Endothelial cell of umbilical vein (primary cell): ENCODE measurements around the gene C20orf202. TPM values are rescaled to one million over a fixed set of nuclear protein-coding genes. Genes with fewer than 3 reads are reported as not detected.

Experiments
- BruUV-seq: library from RNA; stranded (reverse); fragments of 400-500 nt; replicated peaks from 2 replicates; lab custom pipeline; 2021; lab: Mats Ljungman, UMichigan
- CTCF ChIA-PET: fragments of 300-600, 350-600 bp; sonication (Branson Sonifier 250); formaldehyde crosslinking; loops from one replicate; lab custom pipeline; 2021; ENCODE audit warnings: antibody characterized with exemption, inconsistent platforms; lab: Charles Lee
- POLR2A ChIA-PET: fragments of 300-600, 350-600 bp; sonication (Branson Sonifier 250); formaldehyde crosslinking; loops from one replicate; lab custom pipeline; 2021; ENCODE audit warnings: antibody characterized with exemption, inconsistent platforms; lab: Charles Lee
- DNase-seq: peaks from one replicate; pipeline ENCODE4 v3.0.0-alpha.2; 2011; ENCODE audit warnings: low read depth, low spot score
- FAIRE-seq: peaks from 2 replicates; lab custom pipeline; 2011; peaks lifted over from hg19 to GRCh38; lab: Jason Lieb, UNC
- H2AFZ ChIP-seq: 2 replicates; pipeline ENCODE4 v1.6.0; 2012; ENCODE audit warnings: low read depth, low read length, control low read depth, inconsistent platforms
- H3K27ac ChIP-seq: 2 replicates; pipeline ENCODE4 v1.5.1; 2011; ENCODE audit warnings: low read depth, mild to moderate bottlenecking, control low read depth, low read length, moderate library complexity; ENCODE audit not compliant: insufficient read depth
- H3K27me3 ChIP-seq, 2 experiments: 2 replicates each; pipeline versions ENCODE4 v1.6.0 to v1.6.1; 2011; ENCODE audit warnings: low read length in 2 of 2, mixed read lengths in 1 of 2; ENCODE audit not compliant: control insufficient read depth in 2 of 2, insufficient read depth in 2 of 2
- H3K36me3 ChIP-seq, 2 experiments: 2 replicates in 1 of 2; 3 replicates in 1 of 2; pipeline ENCODE4 v1.5.1; 2011; ENCODE audit warnings: low read length in 2 of 2, mild to moderate bottlenecking in 1 of 2, moderate library complexity in 1 of 2; ENCODE audit not compliant: control insufficient read depth in 2 of 2, insufficient read depth in 2 of 2; ENCODE audit errors: extremely low read depth in 1 of 2
- H3K4me1 ChIP-seq: 3 replicates; pipeline ENCODE4 v1.5.1; 2011; ENCODE audit warnings: mild to moderate bottlenecking, low read length; ENCODE audit not compliant: control insufficient read depth, insufficient read depth; ENCODE audit errors: extremely low read depth
- H3K4me2 ChIP-seq: 2 replicates; pipeline ENCODE4 v1.6.1; 2011; ENCODE audit warnings: low read length, control low read depth, mixed read lengths; ENCODE audit not compliant: insufficient read depth
- H3K4me3 ChIP-seq, 3 experiments: fragments of 200-600 bp in 1 of 3; sonication (generic), shearing (Covaris generic) in 1 of 3; replicated peaks in 1 of 3; 2 replicates each; pipeline ENCODE4 v1.5.1; 2011 to 2016; ENCODE audit warnings: control low read depth in 3 of 3, low read length in 3 of 3, mild to moderate bottlenecking in 2 of 3, inconsistent platforms in 1 of 3, low read depth in 1 of 3, moderate library complexity in 1 of 3; ENCODE audit not compliant: insufficient read depth in 1 of 3
- H3K79me2 ChIP-seq: 2 replicates; pipeline ENCODE4 v1.6.0; 2012; ENCODE audit warnings: low read length, inconsistent platforms; ENCODE audit not compliant: control insufficient read depth, insufficient read depth
- H3K9ac ChIP-seq: replicated peaks from 2 replicates; pipeline ENCODE3; 2011; ENCODE audit warnings: low read length, control low read depth; ENCODE audit not compliant: insufficient read depth; ENCODE audit errors: extremely low read depth
- H3K9me1 ChIP-seq: replicated peaks from 3 replicates; pipeline ENCODE4 v1.6.0; 2011; ENCODE audit warnings: mild to moderate bottlenecking, low read length; ENCODE audit not compliant: control insufficient read depth, insufficient read depth; ENCODE audit errors: extremely low read depth
- H3K9me3 ChIP-seq: replicated peaks from 2 replicates; pipeline ENCODE4 v1.5.1; 2012; ENCODE audit warnings: low read length, inconsistent platforms; ENCODE audit not compliant: control insufficient read depth, insufficient read depth
- H4K20me1 ChIP-seq: replicated peaks from 2 replicates; pipeline ENCODE3; 2011; ENCODE audit warnings: mild to moderate bottlenecking, low read length; ENCODE audit not compliant: control insufficient read depth, insufficient read depth; ENCODE audit errors: extremely low read depth
- CTCF ChIP-seq, 2 donors: IDR thresholded peaks; 1 replicate in 1 of 2; 2 replicates in 1 of 2; pipeline ENCODE4 v1.5.1; 2011; ENCODE audit warnings: low read length in 2 of 2, mild to moderate bottlenecking in 2 of 2, moderate library complexity in 2 of 2, control low read depth in 1 of 2, inconsistent platforms in 1 of 2, low read depth in 1 of 2; ENCODE audit not compliant: insufficient read depth in 1 of 2; ENCODE audit errors: extremely low read depth in 1 of 2
- EZH2 ChIP-seq: IDR thresholded peaks from 2 replicates; pipeline ENCODE4 v1.6.1; 2012; ENCODE audit warnings: borderline replicate concordance, low read depth, mild to moderate bottlenecking, moderate library complexity, low read length, inconsistent platforms; ENCODE audit not compliant: severe bottlenecking
- FOS ChIP-seq: IDR thresholded peaks from 2 replicates; pipeline ENCODE4 v1.6.1; 2011; ENCODE audit warnings: mild to moderate bottlenecking, low read length, moderate library complexity, borderline replicate concordance; ENCODE audit not compliant: insufficient read depth
- GATA2 ChIP-seq: IDR thresholded peaks from 2 replicates; pipeline ENCODE4 v1.7.0; 2011; ENCODE audit warnings: low read depth, mild to moderate bottlenecking, moderate library complexity, mixed read lengths, low read length; ENCODE audit not compliant: insufficient read length, insufficient read depth
- JUN ChIP-seq: IDR thresholded peaks from 2 replicates; pipeline ENCODE4 v1.6.1; 2011; ENCODE audit warnings: borderline replicate concordance, low read depth; ENCODE audit not compliant: insufficient read length, insufficient read depth
- MYC ChIP-seq: IDR thresholded peaks from one replicate; pipeline ENCODE4 v1.6.1; 2011; ENCODE audit warnings: mild to moderate bottlenecking, low read depth, low read length
- POLR2A ChIP-seq: IDR thresholded peaks from 2 replicates; pipeline ENCODE4 v1.6.1; 2012; ENCODE audit warnings: low read depth, mild to moderate bottlenecking, control low read depth, low read length
- POLR2AphosphoS5 ChIP-seq: IDR thresholded peaks from 2 replicates; pipeline ENCODE4 v1.6.1; 2012; ENCODE audit warnings: low read depth, mild to moderate bottlenecking, control low read depth, low read length, moderate library complexity; ENCODE audit not compliant: insufficient read depth
- dilution Hi-C: fragments of 300-500 bp; cut with MboI; formaldehyde crosslinking; loops from one replicate; pipeline ENCODE4 v1.15.0; 2019; ENCODE audit warnings: low sequenced_read_pairs; ENCODE audit not compliant: extremely low pct_ligation_motif_present
- intact Hi-C: fragments of 100-400 bp; cut with micrococcal nuclease; formaldehyde crosslinking; loops from one replicate; pipeline ENCODE4 v1.10.0; 2022
- polyA plus RNA-seq, 4 experiments: library from polyadenylated mRNA; depleted of rRNA in 3 of 4; stranded (reverse) in 3 of 4; unstranded in 1 of 4; fragments of >200 nt; gene quantifications; 2 replicates each; pipeline versions ENCODE4 v1.2.1 to v1.2.3, GENCODE V29; 2011 to 2012; ENCODE audit warnings: missing spikeins in 1 of 4
- total RNA-seq: library from RNA; stranded (reverse); gene quantifications from 2 replicates; pipeline ENCODE4 v1.2.3, GENCODE V29; 2021
- TF ChIP-seq, protein P1 (sequence below): IDR thresholded peaks from 2 replicates; pipeline ENCODE4 v1.6.1; 2011; ENCODE audit not compliant: insufficient read depth, insufficient read length

The C20orf202 gene
- total and polyA plus RNA-seq, 2 donors (not counting 3 experiments of a cell fraction or from before 2014, with no cell fraction given): not detected

DNA sequence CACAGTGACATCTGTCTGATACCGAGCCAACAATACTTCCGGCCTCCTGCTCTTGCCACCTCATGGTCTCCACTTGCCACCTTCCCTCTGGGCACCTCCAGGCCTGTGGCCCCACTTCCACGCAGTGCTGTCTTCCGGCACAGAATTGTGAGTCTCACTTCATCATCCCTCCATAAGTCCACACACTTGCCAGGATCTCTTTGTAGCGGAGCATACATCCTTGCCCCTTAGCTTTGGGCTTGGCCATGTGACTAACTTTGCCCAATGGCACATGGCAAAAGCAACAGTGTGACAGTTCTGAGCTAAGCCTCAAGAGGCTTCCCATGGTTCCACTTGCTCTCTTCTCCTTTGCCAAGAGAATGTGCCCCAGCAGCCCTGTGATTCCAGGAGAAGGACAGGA, 4.5 kb upstream of the C20orf202 start:
- H3K4me1 ChIP-seq: no peaks in the 10 kb centered on the region
- no peak overlapping the region for H3K9ac ChIP-seq
- H4K20me1 ChIP-seq: no peaks in the 10 kb centered on the region
- CTCF ChIA-PET: interaction anchor here (1.0 to 2.2 kb wide), 2 partner anchors 14 to 15 kb away, joined by 4 to 7 read pairs; partner anchors contain the start of gene TMEM74B
- no peak overlapping the region for H2AFZ ChIP-seq
- POLR2A ChIA-PET: no interaction called here
- no peaks in the 10 kb centered on the region for H3K79me2 ChIP-seq
- TF ChIP-seq EZH2 (no peak), POLR2AphosphoS5 (no peak), CTCF (IDR thresholded peaks at IDR 0.05; ENCODE audit: extremely low read depth in 1 of 2, insufficient read depth in 1 of 2, low read depth in 1 of 2, low read length in 2 of 2) (no peak), JUN (no peak), MYC (no peak), FOS (no peak), POLR2A (no peak), GATA2 (no peak)
- TF ChIP-seq, protein P1, sequence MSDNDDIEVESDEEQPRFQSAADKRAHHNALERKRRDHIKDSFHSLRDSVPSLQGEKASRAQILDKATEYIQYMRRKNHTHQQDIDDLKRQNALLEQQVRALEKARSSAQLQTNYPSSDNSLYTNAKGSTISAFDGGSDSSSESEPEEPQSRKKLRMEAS: no peak
- no TSS peak for BruUV-seq
- H3K27me3 ChIP-seq: peaks cover 6 to 13% of the 10 kb centered on the region in 2 experiments
- FAIRE-seq (no peak), DNase-seq (no peak)
- no peaks in the 10 kb centered on the region for H3K9me1 ChIP-seq
- no peak overlapping the region for H3K4me2 ChIP-seq
- intact Hi-C loops: no loop called here
- no peak overlapping the region for H3K27ac ChIP-seq
- H3K4me3 ChIP-seq: no peak overlapping the region
- dilution Hi-C loops: no loop called here
- no peaks in the 10 kb centered on the region for H3K9me3 ChIP-seq
- H3K36me3 ChIP-seq: no peaks in the 10 kb centered on the region
